HG03575 (cell line): ENCODE data around the gene SERPINB7.

Experiments
- ATAC-seq: cut with Tn5 transposase; IDR thresholded peaks from one replicate; pipeline ENCODE4 v1.9.1; 2021; ENCODE audit not compliant: unreplicated experiment, insufficient number of reproducible peaks, low FRiP score; ENCODE audit errors: extremely low read depth

SERPINB7 gene

GRCh38 chr18:63783394-63783793 is 8.2 kb downstream of the SERPINB7 start:
- ATAC-seq = no peak

DNA sequence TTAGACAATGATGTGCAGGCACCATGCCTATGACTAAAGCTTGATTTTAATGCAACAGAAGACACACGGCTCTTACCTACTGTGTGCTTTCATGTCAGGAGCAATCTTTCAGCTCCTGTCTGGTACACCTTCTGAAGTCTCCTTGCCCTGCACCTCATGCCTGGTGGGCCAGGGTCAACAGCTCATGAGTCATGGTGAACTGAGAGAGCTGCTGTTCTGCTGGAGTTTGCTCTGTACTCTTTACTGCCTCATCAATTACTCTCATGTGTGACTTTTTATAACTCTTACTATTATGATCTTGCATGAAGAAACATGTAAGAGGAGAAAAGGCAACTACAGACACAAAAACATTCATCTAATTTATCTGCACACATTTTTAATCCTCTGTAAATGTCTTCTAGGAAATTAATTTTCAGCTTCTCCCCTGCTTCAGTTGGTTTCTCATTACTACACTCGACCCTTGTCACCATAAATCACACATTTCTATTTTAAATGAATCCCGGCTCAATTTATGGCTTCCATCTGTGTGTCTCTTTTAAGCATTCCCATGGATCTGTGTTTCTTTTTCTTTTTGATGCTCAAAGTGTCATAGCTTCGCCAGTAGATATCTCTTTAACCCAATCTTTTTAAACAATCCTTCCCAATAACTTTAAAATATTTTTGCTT is 9.7 kb downstream of the SERPINB7 start:
- ATAC-seq = no peak

DNA sequence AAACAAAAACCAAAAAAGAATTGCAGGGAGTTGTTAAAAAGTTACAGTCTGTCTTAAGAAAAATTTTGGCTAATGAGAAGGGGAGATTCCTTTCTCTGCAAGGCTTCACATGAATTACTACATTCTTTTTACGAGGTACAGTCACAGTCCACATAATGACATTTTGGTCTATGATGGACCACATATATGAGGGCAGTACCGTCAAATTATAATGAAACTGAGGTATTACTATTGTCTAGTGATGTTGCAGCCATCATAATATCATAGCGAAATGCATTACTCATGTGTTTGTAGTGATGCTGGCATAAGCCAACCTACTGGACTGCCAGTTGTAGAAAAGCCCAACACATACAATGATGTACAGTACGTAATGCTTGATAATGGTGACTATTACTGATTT is 12.5 kb downstream of the SERPINB7 start:
- no peak for ATAC-seq

GRCh38 chr18:63788447-63789096 is 13.4 kb downstream of the SERPINB7 start:
- no peak for ATAC-seq

GRCh38 chr18:63789327-63789726 is 14.1 kb downstream of the SERPINB7 start:
- no peak for ATAC-seq

DNA sequence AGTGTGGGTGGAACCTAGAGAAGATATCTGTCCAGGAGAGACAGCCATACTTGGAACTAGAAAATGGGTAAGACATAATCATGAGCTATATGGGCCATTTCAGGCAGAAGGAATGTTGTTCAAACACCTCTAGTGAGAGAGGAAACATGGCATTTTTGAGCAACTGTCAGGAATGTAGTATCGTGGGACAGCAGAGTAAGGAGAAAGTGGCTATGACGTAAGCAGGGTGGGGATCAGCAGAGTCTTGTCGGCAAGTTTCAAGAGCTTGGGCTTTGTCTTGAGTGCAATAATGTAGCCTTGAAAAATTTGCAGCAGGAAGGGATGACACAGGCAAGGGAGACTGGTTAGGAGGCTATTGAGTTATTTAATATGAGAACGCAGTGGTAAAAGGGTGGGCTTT is 20.4 kb downstream of the SERPINB7 start:
- ATAC-seq = no peak

- no peak for ATAC-seq
Observed at GRCh38 chr18:63799189-63799588, 24.0 kb downstream of the SERPINB7 start.

DNA sequence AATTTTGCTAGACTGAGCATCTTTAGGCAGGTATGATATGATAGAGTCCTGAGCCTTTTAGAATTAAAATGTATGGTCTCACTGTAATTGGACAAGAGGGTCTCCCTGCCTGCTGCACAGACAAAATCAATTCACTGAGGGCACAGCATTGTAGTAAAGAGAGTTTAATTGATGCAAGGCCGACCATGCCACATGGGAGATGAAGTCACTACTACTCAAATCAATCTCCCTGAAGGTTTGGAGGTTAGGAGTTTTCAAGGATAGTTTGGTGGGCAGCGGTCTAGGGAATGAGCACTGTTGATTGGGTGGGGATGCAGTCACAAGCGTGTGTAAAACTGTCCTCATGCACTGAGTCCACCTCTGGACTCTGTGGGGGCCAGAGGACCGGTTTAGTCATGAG is 26.1 kb downstream of the SERPINB7 start:
- no peak for ATAC-seq

- ATAC-seq = no peak
Observed at GRCh38 chr18:63808125-63808524, 32.9 kb downstream of the SERPINB7 start.

DNA sequence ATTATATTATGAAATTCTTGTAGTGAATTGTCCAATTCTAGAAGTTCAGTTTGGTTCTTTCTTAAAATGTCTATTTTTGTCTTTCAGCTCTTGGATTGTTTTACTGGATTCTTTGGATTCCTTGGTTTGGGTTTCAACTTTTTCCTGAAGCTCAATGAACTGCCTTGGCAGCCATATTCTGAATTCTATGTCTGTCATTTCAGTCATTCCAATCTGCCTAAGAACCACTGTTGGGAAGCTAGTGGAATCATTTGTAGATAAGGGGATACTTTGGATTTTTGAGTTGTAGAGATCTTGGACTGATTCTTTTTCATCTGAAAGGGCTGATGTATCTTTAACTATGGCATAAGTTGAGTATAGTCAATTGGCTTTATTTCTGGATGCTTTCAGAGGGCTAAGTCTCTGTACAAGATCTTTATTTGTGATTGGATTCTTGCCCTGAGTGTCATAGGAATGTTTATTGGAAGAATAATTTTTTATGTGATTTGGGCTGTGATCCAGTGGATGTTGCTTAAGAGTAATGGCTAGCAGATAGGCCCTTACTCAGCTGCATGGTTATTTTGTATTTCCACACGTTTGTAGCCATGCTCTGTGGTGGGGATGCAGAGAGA is 42.3 kb downstream of the SERPINB7 start:
- ATAC-seq = no peak

- ATAC-seq = no peak
Observed at GRCh38 chr18:63818212-63818611, 43.0 kb downstream of the SERPINB7 start.

GRCh38 chr18:63819786-63820185 is 44.6 kb downstream of the SERPINB7 start:
- ATAC-seq = no peak

- no peak for ATAC-seq
Observed at GRCh38 chr18:63820694-63821093, 45.5 kb downstream of the SERPINB7 start.

DNA sequence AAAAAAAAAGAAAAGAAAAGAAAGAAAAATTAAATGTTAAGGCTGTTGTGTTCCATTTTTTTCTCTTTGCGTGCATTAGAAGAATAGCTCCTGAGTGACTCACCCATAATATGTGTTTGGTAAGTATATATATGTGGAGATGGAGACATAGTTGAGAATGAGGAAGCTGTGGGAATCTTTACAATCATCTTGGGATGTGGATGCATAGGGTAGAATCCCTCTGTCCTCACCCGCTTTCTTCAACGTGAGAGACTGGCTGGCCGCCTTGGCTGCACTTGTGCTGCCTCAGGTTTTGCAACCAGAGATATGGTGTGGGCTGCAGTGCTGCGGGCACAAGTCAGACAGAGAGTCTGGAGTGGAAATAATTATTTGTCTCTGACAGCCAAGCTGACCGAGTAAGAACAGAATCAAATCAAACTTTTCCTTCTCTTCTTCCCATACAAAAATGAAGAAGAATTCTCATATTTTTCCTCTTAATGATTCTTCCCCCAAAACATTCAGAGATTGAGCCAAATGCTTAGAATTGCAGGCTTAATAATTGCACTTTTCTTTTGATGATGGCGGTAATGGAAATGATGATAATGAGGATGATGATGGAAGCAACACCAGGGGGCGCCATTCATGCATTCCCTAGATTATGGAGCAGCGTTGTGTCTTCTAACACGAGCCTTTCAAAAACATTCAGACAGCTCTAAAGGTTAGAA is 48.5 kb downstream of the SERPINB7 start:
- ATAC-seq = no peak

- ATAC-seq = no peak
Observed at GRCh38 chr18:63824220-63824525, 49.0 kb downstream of the SERPINB7 start.

DNA sequence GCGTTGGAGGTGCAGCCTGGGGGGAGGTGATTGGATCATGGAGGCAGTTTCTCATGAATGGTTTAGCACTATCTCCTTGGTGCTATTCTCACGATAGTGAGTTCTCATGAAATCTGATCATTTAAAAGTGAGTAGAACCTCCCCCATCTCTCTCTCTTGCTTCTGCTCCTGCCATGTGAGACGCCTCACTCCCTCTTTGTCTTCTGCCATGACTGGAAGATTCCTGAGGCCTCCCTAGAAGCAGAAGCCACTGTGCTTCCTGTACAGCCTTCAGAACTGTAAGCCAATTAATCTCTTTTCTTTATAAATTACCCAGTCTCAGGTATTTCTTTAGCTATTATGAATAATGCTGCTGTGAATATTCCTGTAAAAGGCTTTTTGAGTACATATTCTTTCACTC is 52.9 kb downstream of the SERPINB7 start:
- no peak for ATAC-seq

GRCh38 chr18:63828656-63829055 is 53.4 kb downstream of the SERPINB7 start:
- no peak for ATAC-seq

DNA sequence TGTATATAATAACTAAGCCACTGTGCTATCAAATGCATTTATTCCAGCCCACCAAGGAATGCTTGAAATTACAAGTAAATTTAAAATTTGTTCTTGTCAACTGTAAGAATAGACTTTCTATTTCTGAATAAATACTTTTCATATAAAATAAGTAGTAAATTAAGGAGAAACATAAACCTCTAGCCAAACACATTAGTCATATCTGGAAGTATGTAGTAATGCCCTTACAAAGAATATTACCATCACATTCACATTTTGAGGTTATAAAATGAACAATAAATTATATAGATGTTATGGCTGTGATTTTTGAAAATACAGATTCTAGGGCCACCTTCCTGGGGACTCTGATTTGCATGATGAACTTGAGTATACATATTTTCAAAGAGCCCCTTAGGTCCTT is 54.7 kb downstream of the SERPINB7 start:
- ATAC-seq = no peak

- peak; percentile 73 for ATAC-seq
Observed at GRCh38 chr18:63831080-63831788, 56.0 kb downstream of the SERPINB7 start.
